Measurements from ENCODE around the gene CDKN2AIPNL.
A peak's percentile ranks its signal among the peaks of the same experiment; 100 is the strongest.
"Not testable (repeated sequence)": the region's sequence is repeated elsewhere in the genome, so short reads cannot be mapped to it uniquely, and the experiment has no call there.

CDKN2AIPNL gene

GRCh38 chr5:134437847-134438581 lies 26.3 kb upstream of the CDKN2AIPNL start:
- no peak for DNase-seq (ENCODE audit: low spot score)

DNA sequence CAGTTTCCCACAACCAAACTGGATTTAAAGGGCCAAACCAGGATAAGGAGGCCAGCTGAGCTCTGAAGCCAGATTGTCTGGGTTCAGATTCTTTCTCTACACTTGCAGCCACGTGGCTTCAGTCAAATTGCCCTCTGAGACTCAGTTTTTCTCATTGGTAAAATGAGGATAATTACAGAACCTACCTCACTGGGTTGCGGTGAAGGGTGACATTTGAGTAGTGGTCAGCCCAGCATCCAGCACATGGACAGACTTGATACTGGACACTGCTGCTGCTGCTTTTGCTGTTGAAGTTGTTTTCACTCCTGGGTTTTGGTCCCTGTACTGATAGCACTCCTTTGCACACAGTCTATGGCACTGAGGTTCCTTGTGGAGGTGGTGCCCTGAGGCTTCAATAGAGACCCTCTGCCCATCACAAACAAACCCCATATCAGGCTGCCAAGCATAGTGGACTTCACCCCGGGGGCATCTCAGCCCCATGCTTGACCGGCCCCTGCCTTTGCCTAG lies 25.7 kb upstream of the CDKN2AIPNL start:
- no peak for DNase-seq (ENCODE audit: low spot score)

DNA sequence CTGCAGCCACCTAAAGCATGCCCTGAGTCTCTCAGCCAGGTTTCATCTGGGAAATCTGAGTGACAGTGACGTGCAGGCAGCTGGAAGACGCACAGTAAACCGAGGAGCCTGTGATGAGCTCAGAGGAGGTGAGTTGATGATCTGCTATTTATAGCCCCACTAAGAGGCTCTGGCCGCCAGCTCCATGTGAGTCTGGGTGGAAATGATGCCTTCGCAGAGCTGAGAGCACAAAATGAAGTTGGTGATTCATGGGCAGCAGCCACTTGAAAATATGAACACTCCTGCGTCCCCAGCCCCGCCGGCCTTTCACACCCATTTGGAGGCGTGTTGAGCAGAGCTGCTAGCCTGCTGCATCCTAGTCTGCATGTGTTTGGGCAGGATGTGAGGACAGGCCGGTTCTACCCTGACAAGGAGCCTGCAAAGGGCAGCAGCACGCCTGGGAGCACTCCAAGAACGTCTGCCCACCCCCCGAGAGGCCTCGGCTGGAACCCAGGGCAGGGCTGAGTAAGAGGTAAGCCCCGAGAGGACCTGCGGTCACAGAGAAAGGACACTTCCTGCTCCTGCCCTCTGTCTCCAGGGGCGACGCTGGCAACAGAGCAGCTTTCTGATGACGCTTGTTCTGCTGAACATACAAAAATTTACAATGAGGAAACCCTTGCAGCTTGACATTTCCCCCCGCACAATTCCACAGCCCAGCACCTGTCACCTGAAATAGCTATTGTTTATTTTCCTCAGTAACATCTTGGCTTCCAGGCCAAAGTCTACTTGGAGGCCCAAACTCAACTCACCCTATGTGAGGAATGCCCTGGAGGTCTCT lies 25.1 kb upstream of the CDKN2AIPNL start:
- DNase-seq (ENCODE audit: low spot score) = peak; percentile 66

GRCh38 chr5:134435560-134435959 lies 23.9 kb upstream of the CDKN2AIPNL start:
- peak; percentile 27 for DNase-seq (ENCODE audit: low spot score)

- no peak for DNase-seq (ENCODE audit: low spot score)
Observed at GRCh38 chr5:134432677-134433359, 21.1 kb upstream of the CDKN2AIPNL start.

DNA sequence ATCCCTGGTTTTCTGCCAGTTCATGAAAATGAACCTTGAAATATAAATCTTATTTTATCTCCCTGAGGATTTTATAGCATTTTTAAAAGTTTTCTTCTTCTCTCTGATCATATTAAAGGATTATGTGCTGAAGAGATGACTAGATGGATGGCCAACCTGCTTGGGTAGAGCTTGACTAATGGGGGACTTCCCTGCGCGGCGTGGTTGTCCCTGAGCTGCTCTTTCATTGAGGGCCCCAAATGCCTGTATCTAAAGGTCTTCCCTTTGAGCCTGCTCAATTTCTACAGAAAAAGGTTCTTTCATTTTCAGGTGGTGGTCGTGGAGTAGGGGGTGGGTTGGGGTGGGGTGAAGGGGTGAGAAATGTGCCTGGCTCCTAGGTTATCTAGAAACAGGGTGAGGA lies 20.5 kb upstream of the CDKN2AIPNL start:
- no peak for DNase-seq (ENCODE audit: low spot score)

DNA sequence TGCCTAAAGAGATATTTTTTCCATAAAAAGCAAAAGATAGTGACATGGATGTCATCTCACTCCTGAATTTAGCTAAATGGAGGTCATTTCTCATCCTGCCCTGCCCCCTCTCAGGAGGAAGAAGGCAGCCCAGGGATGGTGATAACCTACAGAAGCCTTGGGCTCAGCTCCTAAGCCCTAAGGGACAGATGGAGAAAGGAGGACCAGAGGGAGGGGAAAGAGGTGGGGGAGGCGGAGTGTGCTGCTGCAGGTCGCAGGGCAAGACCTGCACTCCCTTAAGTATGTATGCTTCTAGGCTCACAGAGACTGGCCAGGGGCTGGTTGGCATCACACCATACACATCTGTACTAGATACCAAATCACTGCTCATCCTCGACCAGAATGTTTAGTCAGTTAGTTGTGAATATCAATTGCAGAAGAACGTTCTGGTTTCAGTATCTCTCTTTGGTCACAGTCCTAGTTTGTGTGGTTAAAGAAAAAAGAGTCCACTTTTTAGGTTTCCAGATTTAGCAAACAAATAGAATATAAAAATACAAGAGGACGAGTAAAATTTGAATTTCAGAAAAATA lies 18.4 kb upstream of the CDKN2AIPNL start:
- no peak for DNase-seq (ENCODE audit: low spot score)

DNA sequence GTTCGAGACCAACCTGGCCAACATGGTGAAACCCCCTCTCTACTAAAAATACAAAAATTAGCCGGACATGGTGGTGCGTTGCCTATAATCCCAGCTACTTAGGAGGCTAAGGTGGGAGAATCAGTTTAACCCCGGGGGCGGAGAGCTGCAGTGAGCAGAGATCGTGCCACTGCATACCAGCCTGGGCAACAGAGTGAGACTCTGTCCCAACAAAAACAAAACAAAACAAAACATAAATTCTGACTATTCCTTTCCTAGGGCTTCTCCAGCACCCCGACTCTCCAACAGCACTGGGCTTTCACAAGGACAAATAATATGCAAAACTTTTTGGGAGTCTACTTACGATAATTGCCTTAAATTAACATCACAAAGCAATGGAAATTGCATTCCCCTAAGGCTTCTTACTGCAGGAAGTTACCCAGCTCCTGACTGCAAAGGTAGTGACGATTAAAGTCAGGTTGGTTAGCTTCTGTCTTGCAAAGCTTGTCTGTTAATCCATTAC lies 15.9 kb upstream of the CDKN2AIPNL start:
- no peak for DNase-seq (ENCODE audit: low spot score)

GRCh38 chr5:134426361-134426760 lies 14.7 kb upstream of the CDKN2AIPNL start:
- DNase-seq (ENCODE audit: low spot score) = no peak

DNA sequence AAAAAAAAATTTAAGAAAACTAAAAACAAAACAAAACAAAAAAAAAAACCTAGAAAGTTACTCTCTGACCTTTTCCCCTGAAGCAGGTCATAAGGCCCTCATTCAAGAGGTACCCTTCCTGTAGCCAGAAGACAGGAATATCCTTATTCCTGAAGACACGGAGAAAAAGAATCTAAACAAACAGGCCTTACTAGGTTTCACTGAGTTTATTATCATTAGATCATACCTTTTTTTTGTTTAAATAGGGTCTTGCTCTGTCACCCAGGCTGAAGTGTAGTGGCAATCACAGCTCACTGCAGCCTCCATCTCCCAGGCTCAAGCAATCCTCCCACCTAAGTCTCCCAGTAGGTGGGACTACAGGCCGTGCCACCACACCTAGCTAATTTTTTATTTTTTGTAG lies 11.7 kb upstream of the CDKN2AIPNL start:
- no peak for DNase-seq (ENCODE audit: low spot score)

- DNase-seq (ENCODE audit: low spot score) = no peak
Observed at GRCh38 chr5:134422791-134423365, 11.2 kb upstream of the CDKN2AIPNL start.

DNA sequence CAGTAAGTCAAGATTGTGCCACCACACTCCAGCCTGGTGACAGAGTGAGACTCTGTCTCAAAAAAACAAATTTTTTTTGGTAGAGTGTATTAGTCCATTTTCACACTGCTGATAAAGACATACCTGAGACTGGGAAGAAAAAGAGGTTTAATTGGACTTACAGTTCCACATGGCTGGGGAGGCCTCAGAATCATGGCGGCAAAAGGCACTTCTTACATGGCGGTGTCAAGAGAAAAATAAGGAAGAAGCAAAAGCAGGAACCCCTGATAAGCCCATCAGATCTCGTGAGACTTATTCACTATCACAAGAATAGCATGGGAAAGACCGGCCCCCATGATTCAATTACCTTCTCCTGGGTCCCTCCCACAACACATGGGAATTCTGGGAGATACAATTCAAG lies 9.4 kb upstream of the CDKN2AIPNL start:
- not testable (repeated sequence) for DNase-seq (ENCODE audit: low spot score)

- DNase-seq (ENCODE audit: low spot score) = no peak
Observed at GRCh38 chr5:134420343-134420742, 8.7 kb upstream of the CDKN2AIPNL start.

DNA sequence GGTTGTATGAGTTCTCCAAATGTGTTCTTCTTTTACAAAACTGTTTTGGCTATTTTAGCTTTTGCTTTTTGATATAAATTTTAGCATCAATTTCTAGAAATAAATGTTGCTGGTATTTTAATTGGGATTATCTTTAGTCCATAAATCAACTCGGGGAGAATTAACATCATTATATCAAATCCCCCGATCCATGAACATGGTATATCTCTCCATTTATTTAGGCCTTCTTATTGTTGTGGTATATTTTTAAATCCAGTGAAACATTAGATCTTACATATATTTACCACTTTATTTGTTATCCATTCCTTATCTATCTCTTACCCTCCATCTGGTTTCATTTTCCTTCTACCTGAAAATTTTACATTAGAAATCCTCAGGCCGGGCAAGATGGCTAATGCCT lies 7.3 kb upstream of the CDKN2AIPNL start:
- no peak for DNase-seq (ENCODE audit: low spot score)

- no peak for DNase-seq (ENCODE audit: low spot score)
Observed at GRCh38 chr5:134417707-134418106, 6.0 kb upstream of the CDKN2AIPNL start.

DNA sequence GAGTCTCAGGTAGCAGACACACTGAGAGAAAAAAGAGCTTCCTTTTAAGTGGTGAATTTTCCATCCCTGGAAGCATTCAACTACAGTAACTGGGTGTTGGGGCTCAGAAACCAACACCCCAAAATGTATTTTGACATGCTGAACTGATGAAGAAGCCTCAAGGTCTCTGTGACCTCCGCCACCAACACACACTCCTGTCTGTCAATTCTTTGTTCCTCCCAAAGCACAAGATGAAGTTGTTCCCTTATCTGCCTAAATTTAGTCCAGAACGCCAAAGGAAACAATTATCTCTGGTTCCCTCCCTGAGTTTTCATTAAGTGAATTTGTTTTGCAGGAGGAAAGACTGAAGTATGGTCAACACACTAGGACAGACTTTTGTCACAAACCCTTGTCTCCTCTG lies 1.4 kb upstream of the CDKN2AIPNL start:
- no peak for DNase-seq (ENCODE audit: low spot score)

GRCh38 chr5:134411228-134411545 lies 494 bp downstream of the CDKN2AIPNL start:
- DNase-seq (ENCODE audit: low spot score) = no peak

- no peak for DNase-seq (ENCODE audit: low spot score)
Observed at GRCh38 chr5:134410822-134411221, 859 bp downstream of the CDKN2AIPNL start.

GRCh38 chr5:134409321-134409720 lies 2.4 kb downstream of the CDKN2AIPNL start:
- no peak for DNase-seq (ENCODE audit: low spot score)

DNA sequence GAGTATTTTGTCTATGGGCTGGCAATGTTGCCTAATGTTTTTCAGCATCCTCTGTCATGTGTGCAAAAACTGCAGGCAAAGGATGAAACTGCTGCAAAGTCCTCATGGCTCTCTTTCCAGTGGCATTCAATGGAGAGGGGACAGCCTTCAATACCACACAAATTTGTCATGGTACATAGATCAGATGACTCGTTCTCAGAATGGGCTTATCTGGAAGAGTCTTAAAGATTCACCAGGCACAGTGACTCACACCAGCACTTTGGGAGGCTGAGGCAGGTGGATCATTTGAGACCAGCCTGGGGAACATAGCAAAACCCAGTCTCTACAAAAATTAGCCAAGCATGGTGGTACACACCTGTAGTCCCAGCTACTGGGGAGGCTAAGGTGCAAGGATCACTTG lies 5.3 kb downstream of the CDKN2AIPNL start:
- no peak for DNase-seq (ENCODE audit: low spot score)

- no peak for DNase-seq (ENCODE audit: low spot score)
Observed at GRCh38 chr5:134403951-134404350, 7.7 kb downstream of the CDKN2AIPNL start.

GRCh38 chr5:134398609-134399155 lies 13.0 kb downstream of the CDKN2AIPNL start:
- DNase-seq (ENCODE audit: low spot score) = no peak
